ENCODE results near the gene CDH23. TPM values are rescaled to one million over a fixed set of nuclear protein-coding genes. Genes with fewer than 3 reads are reported as not detected.

CDH23 gene
- total and polyA plus RNA-seq, 9 of the 15 experiments (the other 6 are each of a cell fraction or from before 2014, with no cell fraction given): 0.18 to 1.2 (median 0.47) TPM

DNA sequence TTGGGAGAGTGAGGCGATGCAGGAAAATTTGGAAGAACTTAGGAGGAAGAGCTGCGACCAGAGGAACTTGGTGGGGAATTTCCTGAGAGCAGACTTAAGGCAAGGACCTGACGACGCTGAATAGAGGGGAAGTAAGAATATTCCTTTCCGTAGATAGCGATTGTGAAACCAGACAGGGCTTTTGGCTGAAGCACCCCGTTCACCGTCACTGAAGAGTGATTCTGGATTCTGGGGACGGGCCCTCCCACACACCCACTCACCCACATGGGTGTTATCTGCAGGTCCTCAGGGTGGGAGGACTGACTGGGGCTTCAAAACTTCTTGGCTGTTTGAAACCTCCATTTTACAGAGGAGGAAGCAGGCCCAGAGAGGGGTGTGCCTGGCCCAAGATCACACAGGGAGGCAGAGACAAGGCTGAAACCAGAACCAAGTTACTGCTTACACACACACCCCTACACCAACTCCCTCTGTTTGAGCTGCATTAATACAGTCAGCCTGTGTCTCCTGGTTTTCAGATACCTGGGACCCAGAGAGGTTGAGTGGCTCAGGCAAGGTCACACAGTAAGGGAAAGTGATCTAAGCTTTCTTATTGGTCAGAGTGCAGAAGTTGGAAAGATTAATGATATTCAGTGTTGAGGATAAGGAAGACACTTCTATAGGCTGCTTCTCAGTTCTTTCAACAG is 37.2 kb upstream of the CDH23 start (continued):
- TF ChIP-seq, protein P1, sequence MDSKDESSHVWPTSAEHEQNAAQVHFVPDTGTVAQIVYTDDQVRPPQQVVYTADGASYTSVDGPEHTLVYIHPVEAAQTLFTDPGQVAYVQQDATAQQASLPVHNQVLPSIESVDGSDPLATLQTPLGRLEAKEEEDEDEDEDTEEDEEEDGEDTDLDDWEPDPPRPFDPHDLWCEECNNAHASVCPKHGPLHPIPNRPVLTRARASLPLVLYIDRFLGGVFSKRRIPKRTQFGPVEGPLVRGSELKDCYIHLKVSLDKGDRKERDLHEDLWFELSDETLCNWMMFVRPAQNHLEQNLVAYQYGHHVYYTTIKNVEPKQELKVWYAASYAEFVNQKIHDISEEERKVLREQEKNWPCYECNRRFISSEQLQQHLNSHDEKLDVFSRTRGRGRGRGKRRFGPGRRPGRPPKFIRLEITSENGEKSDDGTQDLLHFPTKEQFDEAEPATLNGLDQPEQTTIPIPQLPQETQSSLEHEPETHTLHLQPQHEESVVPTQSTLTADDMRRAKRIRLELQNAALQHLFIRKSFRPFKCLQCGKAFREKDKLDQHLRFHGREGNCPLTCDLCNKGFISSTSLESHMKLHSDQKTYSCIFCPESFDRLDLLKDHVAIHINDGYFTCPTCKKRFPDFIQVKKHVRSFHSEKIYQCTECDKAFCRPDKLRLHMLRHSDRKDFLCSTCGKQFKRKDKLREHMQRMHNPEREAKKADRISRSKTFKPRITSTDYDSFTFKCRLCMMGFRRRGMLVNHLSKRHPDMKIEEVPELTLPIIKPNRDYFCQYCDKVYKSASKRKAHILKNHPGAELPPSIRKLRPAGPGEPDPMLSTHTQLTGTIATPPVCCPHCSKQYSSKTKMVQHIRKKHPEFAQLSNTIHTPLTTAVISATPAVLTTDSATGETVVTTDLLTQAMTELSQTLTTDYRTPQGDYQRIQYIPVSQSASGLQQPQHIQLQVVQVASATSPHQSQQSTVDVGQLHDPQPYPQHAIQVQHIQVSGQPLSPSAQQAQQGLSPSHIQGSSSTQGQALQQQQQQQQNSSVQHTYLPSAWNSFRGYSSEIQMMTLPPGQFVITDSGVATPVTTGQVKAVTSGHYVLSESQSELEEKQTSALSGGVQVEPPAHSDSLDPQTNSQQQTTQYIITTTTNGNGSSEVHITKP (IDR thresholded peaks at IDR 0.05; ENCODE audit: partially characterized antibody): peak; percentile 26
- TF ChIP-seq TEAD4 (IDR thresholded peaks at IDR 0.05; ENCODE audit: low read length) (peak; percentile 75), TEAD4 (CRISPR knock-in tag; IDR thresholded peaks at IDR 0.05; ENCODE audit: borderline replicate concordance) (no peak), ZFP30 (CRISPR knock-in tag; IDR thresholded peaks at IDR 0.05; ENCODE audit: borderline replicate concordance) (no peak), RFX5 (IDR thresholded peaks at IDR 0.05; ENCODE audit: low read depth, low read length) (no peak), KAT7 (CRISPR knock-in tag; IDR thresholded peaks at IDR 0.05; ENCODE audit: borderline replicate concordance) (no peak), EGR1 (conservative IDR thresholded peaks at IDR 0.05) (peak; percentile 97), ZNF316 (IDR thresholded peaks at IDR 0.05) (no peak), MEF2D (tag; conservative IDR thresholded peaks at IDR 0.05; ENCODE audit: low read depth) (peak; percentile 19; the same call in 1 of the 2 replicates), HCFC1 (IDR thresholded peaks at IDR 0.05; ENCODE audit: low read depth, low read length) (no peak)
- TF ChIP-seq, protein P2, sequence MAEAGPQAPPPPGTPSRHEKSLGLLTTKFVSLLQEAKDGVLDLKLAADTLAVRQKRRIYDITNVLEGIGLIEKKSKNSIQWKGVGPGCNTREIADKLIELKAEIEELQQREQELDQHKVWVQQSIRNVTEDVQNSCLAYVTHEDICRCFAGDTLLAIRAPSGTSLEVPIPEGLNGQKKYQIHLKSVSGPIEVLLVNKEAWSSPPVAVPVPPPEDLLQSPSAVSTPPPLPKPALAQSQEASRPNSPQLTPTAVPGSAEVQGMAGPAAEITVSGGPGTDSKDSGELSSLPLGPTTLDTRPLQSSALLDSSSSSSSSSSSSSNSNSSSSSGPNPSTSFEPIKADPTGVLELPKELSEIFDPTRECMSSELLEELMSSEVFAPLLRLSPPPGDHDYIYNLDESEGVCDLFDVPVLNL (CRISPR knock-in tag; IDR thresholded peaks at IDR 0.05; ENCODE audit: low read depth): no peak
- TF ChIP-seq, protein P3, sequence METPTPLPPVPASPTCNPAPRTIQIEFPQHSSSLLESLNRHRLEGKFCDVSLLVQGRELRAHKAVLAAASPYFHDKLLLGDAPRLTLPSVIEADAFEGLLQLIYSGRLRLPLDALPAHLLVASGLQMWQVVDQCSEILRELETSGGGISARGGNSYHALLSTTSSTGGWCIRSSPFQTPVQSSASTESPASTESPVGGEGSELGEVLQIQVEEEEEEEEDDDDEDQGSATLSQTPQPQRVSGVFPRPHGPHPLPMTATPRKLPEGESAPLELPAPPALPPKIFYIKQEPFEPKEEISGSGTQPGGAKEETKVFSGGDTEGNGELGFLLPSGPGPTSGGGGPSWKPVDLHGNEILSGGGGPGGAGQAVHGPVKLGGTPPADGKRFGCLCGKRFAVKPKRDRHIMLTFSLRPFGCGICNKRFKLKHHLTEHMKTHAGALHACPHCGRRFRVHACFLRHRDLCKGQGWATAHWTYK (CRISPR knock-in tag; IDR thresholded peaks at IDR 0.05): no peak
- TF ChIP-seq, protein P4, sequence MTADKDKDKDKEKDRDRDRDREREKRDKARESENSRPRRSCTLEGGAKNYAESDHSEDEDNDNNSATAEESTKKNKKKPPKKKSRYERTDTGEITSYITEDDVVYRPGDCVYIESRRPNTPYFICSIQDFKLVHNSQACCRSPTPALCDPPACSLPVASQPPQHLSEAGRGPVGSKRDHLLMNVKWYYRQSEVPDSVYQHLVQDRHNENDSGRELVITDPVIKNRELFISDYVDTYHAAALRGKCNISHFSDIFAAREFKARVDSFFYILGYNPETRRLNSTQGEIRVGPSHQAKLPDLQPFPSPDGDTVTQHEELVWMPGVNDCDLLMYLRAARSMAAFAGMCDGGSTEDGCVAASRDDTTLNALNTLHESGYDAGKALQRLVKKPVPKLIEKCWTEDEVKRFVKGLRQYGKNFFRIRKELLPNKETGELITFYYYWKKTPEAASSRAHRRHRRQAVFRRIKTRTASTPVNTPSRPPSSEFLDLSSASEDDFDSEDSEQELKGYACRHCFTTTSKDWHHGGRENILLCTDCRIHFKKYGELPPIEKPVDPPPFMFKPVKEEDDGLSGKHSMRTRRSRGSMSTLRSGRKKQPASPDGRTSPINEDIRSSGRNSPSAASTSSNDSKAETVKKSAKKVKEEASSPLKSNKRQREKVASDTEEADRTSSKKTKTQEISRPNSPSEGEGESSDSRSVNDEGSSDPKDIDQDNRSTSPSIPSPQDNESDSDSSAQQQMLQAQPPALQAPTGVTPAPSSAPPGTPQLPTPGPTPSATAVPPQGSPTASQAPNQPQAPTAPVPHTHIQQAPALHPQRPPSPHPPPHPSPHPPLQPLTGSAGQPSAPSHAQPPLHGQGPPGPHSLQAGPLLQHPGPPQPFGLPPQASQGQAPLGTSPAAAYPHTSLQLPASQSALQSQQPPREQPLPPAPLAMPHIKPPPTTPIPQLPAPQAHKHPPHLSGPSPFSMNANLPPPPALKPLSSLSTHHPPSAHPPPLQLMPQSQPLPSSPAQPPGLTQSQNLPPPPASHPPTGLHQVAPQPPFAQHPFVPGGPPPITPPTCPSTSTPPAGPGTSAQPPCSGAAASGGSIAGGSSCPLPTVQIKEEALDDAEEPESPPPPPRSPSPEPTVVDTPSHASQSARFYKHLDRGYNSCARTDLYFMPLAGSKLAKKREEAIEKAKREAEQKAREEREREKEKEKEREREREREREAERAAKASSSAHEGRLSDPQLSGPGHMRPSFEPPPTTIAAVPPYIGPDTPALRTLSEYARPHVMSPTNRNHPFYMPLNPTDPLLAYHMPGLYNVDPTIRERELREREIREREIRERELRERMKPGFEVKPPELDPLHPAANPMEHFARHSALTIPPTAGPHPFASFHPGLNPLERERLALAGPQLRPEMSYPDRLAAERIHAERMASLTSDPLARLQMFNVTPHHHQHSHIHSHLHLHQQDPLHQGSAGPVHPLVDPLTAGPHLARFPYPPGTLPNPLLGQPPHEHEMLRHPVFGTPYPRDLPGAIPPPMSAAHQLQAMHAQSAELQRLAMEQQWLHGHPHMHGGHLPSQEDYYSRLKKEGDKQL (CRISPR knock-in tag; IDR thresholded peaks at IDR 0.05; ENCODE audit: borderline replicate concordance): no peak
